KG1 (cell line): ENCODE measurements around the gene PDE6A.
"Not testable (repeated sequence)": the region's sequence is repeated elsewhere in the genome, so short reads cannot be mapped to it uniquely, and the experiment has no call there.

Experiments used
- DNase-seq: peaks from one replicate; lab custom pipeline; 2025; lab: John Stamatoyannopoulos, UW

Gene PDE6A

DNA sequence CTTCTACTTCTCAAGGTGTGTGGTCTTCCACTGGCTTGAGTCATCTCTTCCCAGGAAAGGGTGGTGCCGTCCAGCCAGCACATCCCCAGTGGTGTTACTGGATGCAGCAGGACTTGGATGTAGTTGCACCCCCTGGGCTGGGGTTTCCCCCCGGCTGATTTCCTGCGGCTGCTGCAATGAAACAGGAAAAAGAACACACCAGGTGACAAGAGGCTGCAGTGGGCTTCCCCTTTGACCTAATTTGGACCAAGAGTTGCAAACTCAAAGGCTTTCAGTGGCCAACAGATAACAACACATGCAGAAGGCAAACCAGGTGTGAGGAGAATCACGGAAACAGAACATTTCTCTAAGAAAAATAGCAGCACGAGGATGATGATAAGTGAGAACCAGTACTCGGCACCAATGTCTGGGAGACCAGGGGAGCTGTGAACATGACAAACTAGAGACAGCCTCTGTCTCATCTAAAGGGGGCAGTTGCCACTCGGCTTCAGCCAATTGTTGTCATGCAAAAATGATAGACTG, 83.7 kb downstream of the PDE6A start:
- no peak for DNase-seq

DNA sequence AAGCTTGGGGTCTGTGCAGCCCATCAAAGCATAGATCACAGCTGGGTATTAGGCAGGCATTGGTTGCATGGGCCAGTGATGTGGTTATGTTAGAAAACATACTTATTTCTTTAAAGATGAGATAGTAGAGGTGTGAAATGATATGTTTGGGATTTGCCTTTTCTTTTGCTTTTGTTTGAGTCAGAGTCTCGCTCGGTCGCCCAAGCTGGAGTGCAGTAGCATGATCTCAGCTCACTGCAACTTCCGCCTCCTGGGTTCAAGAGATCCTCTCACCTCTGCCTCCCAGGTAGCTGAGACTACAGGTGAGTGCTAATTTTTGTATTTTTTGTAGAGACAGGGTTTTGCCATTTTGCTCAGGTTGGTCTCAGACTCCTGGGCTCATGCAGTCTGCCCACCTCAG, 84.8 kb downstream of the PDE6A start:
- no peak for DNase-seq

- not testable (repeated sequence) for DNase-seq
Measured at GRCh38 chr5:149858481-149858880, 86.1 kb downstream of the PDE6A start.

- no peak for DNase-seq
Measured at GRCh38 chr5:149857499-149857898, 87.1 kb downstream of the PDE6A start.

GRCh38 chr5:149855366-149855765, 89.2 kb downstream of the PDE6A start:
- no peak for DNase-seq

- no peak for DNase-seq
Measured at GRCh38 chr5:149854866-149855265, 89.7 kb downstream of the PDE6A start.

- no peak for DNase-seq
Measured at GRCh38 chr5:149853701-149854100, 90.9 kb downstream of the PDE6A start.

GRCh38 chr5:149853331-149853648, 91.3 kb downstream of the PDE6A start:
- DNase-seq: no peak

GRCh38 chr5:149852641-149853330, 91.8 kb downstream of the PDE6A start:
- DNase-seq: no peak

GRCh38 chr5:149851211-149851610, 93.4 kb downstream of the PDE6A start:
- DNase-seq: no peak

- no peak for DNase-seq
Measured at GRCh38 chr5:149849966-149850910, 94.4 kb downstream of the PDE6A start.

- no peak for DNase-seq
Measured at GRCh38 chr5:149849280-149849965, 95.2 kb downstream of the PDE6A start.

DNA sequence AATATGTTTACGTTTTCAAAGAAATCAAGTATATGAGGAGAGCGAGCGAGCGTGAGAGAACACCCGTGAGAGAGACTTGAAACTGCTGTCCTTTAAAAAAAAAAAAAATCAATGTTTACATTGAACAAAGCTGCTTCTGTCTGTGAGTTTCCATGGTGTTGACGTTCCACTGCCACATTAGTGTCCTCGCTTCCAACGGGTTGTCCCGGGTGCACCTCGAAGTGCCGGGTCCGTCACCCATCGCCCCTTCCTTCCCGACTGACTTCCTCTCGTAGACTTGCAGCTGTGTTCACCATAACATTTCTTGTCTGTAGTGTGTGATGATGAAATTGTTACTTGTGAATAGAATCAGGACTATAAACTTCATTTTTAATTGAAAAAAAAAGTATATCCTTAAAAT, 97.0 kb downstream of the PDE6A start:
- no peak for DNase-seq

DNA sequence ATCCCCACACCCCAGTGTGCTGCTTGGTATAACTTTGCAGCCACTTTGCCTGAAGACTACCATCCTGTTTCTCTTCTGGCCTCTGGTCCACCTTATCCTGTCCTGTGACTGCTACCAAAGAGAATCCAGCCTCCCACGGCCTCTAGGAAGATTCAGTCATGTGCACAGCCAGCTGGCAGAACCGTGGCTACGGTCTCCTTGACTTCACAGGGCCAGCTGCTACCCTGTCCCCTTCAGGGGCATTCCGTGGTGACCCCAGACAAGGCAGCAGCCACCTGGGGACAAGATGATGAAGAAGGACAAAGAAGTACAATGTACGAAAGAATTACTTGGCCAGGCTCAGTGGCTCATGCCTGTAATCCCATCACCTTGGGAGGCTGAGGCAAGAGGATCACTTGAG, 98.6 kb downstream of the PDE6A start:
- DNase-seq: no peak

GRCh38 chr5:149845601-149846000, 99.0 kb downstream of the PDE6A start:
- DNase-seq: no peak

- no peak for DNase-seq
Measured at GRCh38 chr5:149841851-149842793, 102.5 kb downstream of the PDE6A start.

GRCh38 chr5:149840226-149840825, 104.3 kb downstream of the PDE6A start:
- no peak for DNase-seq

DNA sequence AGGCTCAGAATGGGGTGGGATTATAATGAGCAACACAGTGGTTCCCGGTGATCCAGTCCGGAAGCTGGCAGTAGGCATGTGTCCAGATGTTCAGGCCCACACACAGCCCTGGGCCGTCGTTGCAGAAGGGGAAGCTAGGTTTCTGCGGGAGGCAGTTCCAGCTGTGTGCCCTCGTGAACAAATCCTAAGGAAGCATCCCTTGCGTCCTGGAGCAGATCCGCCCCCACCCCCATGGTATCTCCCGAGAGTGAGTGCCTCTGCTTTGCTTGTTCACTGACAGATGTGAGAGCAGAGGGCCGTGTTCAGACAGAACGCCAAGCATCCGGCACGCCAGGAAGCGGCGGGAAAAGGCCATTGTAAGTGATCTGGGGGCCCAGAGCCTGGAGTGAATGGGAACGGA, 104.8 kb downstream of the PDE6A start:
- no peak for DNase-seq

DNA sequence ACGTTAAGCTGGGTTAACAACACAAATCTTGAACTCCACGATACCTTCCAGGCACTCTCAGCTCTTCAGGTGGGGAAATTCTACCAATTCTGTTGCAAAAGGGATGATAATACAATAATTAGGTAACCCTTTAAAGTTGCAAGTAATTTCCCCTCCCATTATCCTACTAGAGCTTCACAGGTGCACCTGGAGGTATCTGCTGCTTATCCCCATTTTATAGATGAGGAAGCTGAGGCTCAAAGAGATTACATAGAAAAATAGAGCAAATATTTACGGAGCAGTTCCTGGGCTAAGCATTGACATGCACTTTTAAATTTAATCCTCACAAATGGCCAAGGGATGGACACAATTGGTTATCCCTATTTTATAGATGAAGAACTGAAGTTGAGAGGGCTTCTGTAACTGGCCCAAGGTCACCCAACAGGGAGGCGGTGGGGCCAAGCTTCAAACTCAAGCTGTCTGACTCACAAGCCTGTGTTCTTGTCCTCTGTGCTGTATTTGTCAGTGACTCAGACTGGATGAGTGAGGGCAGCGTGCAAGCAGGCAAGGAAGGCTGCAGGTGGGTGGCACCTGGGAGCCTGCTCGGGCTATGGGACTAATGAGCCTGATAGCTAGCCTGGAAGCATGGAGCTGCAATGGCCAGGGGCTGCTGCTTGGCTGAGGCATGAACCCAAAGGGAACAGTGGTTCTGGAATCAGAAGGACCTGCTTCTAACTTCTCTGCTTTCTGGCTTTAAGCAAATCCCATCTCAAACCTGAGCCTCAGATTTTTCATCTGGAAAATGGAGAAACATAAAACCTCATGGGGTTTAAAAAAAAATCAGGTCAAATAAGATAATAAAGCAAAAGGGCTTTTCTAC, 105.5 kb downstream of the PDE6A start:
- no peak for DNase-seq

- DNase-seq: no peak
Measured at GRCh38 chr5:149837680-149838269, 106.8 kb downstream of the PDE6A start.
